Left kidney (tissue), 2 donors: Measurements from ENCODE around the gene C10orf95. TPM values are rescaled to one million over a fixed set of nuclear protein-coding genes. Genes with fewer than 3 reads are reported as not detected.
"Not testable (repeated sequence)": the region's sequence is repeated elsewhere in the genome, so short reads cannot be mapped to it uniquely, and the experiment has no call there.

Experiments
- DNase-seq: peaks from one replicate; pipeline ENCODE4 v3.0.0-alpha.2; 2013
- polyA plus RNA-seq: library from polyadenylated mRNA; unstranded; fragments of 120-200 nt; gene quantifications from one replicate; pipeline ENCODE4 v1.2.1, GENCODE V29; 2013; ENCODE audit not compliant: insufficient read length

C10orf95 gene
- polyA plus RNA-seq, 1 donor, result 1.5 TPM

DNA sequence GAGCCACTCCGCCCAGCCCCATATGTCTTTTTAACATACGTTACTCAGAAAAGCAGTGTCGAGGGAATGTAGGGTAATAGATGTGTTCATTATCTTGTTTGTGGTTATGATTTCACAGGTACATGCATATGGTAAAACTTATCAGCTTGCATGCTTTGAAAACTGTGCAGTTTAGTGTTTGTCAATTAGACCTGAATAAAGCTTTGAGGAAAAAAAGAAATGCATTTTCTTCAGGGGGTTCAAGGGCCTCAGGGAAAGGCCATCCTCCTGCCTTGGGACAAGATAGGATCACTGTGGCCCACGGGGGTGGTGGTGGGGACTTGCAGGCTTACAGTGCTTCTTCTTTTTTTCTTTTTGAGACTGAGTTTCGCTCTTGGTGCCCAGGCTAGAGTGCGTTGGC, 16.0 kb upstream of the C10orf95 start:
- DNase-seq, result no peak

DNA sequence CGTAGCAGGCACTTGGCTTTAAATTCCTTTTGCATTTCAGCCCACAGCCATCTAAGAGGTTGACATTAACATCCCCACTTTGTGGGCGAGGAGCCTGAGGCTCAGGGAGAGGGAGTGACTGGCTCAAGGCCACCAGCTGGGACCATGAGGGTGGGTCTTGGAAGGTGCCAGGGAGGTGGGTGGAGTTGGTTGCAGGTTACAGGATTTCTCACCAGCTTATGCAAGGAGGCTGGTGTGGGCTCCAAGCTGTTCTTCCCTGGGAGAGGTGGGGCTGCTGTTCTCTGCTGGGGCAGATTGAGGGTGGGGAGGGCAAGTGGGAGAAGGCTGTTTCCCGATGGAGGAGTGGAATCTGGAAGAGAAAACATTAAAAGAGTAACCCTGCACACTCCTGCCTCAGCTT, 14.1 kb upstream of the C10orf95 start:
- DNase-seq, result no peak

DNA sequence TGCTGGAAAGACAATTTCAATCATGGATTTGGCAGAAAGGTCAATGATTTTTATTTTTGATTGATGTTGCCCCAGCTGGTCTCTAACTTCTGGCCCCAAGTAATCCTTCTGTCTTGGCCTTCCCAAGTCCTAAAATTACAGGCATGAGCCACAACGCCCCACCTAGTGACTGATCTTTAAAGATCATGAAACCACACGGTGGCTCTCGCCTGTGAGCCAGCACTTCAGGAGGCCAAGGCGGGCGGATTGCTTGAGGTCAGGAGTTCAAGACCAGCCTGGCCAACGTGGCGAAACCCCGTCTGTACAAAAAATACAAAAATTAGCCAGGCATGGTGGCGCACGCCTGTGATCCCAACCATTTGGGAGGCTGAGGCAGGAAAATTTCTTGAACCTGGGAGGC, 12.6 kb upstream of the C10orf95 start:
- DNase-seq, result no peak

DNA sequence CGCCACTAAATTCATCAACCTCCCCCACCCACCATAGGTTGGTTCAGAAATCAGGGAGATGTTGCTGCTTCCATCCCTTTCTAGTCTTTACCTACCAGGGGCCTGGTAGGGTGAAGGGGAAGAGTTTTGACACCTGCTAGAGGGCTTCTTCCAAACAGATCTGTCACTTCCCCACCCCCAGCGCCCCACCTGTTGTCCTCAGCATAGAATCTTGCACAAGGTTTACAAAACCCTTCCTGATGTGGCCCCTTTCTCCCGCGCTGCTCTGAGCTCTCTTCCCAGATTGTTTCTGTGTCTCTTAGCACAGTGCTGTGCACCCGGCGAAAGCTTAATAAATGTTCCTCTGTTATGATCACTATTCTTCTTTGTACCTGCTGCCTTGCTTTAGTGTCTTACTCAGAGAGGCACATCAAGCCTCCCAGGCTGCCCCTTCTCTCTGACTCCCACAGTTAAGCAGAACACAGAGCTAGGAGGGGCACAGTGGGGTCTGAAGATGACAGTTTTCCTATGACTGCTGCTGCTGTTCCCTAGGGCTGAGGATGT, 11.2 kb upstream of the C10orf95 start:
- no peak for DNase-seq

DNA sequence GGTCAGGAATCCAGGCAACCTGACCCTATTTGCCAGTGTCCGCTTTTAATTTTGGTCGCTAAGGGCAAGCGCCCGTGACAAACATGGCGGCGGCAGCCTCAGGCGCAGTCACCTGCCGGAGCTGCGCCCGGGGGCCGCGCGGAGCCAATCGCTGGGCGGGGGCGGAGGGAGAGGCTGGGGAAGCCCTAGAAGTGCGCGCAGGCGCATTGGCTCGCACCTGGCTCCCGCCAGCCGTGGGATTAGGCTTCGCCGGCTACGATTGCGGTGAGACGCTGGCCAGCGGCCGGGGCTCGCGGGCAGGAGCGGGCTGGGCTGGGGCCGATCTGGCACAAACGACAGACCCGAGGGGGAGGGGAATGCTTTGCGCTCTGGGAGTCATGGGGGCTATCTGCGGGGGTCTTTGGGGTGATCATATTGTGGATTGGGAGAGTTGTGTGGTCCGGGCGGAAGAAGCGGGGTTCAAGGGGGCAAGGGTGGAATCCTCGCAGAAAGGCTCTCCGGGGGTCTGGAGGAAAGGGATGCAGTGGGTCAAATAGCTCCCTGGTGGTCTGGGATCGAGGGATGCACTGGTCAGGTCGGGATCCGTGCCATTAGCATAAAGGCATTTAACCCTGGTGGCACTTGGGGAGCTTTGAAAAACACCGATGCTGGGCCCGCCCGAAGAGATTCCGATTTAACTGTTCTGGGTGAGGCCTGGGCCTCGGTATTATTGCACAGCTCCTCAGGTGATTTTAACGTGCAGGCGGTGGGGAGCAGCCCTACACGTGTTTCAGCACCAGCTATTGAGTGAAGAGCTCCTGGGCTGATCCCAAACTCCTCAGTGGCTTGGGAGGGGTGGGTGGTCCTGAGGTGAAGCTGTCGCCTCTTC, 10.1 kb upstream of the C10orf95 start:
- peak; percentile 89 for DNase-seq

DNA sequence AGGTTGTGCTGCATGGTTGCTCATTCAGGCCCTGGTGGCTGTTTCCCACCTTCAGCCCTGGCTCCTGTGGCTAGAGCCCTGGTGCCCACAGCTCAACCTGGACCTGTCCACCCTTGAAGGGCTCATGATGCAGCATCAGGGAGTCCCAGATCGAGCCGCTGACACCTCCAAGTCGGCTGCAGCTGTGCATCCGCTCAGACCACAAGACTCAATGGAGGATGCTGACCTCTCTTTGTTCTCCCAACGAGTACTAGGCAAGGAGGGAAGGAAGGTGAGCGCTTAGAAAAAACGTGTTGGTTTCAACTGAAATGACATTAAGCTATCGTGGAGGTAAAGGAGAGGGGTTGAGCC, 9.5 kb upstream of the C10orf95 start:
- DNase-seq, result no peak

DNA sequence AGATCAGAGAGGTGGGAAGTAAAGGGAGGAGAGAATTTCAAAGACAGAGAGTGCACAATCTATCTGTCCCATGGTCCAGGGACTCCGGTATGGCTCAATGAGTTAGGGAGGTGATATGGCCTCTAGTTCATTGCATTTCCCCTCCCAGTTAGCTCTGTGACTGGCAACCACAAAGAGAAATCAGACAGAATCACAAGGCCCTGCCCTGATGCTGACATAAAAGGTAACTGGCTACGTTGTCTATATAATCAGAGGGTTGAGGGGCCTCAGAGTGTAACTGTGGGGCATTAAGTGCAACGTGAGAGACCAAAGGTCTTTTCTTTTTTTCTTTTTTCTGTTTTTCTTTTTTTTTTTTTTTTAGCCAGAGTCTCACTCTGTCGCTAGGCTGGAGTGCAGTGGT, 7.3 kb upstream of the C10orf95 start:
- no peak for DNase-seq

DNA sequence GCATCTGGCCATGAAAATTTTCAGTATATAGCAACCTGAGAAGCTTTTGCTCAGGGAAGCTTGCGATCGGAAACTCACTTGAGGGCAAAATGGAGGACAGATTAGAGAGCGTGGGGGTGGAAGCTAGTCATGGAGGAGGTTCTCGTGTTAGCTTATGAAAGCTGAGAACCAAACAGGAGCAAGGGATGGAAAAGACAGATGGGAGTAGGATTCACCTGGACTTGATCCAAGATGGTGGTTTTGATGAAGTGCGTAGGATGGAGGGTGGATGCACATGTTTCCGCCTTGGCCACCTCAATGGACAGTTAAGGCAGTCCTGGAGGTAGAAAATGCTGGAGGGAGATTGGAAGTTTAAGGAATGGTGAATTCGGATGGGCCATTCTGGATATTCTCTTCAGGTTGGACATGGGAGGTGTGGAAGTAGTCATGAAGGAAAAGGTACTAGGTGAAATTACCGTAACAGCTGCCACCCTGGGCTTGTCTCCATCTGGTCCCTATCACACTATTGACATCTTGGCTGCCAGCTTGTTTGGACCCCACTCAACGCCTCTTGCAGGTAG, 6.3 kb upstream of the C10orf95 start:
- no peak for DNase-seq

DNA sequence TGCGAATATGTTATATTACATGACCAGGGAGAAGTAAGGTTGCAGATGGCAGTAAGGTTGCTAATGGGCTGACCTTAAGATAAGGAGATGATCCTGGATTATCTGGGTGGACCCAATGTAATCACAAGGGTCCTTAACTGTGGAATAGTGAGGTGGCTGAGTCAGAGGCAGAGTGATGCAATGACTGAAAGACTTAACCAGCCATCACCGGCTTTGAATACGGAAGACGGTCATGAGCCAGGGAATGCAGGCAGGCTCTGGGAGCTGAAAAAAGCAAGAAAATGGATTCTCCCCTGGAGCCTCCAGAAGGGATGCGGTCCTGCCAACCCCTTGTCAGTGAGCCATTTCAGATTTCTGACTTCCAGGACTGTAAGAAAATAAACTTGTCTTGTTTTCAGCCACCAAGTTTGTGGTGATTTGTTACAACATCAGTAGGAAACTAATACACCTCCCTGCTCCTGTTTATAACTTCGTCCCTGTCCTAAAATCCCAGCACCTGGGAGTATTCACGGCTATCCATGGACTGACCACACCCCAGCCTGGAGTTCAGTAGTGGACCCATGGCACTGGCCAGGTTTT, 4.6 kb upstream of the C10orf95 start:
- DNase-seq, result no peak

DNA sequence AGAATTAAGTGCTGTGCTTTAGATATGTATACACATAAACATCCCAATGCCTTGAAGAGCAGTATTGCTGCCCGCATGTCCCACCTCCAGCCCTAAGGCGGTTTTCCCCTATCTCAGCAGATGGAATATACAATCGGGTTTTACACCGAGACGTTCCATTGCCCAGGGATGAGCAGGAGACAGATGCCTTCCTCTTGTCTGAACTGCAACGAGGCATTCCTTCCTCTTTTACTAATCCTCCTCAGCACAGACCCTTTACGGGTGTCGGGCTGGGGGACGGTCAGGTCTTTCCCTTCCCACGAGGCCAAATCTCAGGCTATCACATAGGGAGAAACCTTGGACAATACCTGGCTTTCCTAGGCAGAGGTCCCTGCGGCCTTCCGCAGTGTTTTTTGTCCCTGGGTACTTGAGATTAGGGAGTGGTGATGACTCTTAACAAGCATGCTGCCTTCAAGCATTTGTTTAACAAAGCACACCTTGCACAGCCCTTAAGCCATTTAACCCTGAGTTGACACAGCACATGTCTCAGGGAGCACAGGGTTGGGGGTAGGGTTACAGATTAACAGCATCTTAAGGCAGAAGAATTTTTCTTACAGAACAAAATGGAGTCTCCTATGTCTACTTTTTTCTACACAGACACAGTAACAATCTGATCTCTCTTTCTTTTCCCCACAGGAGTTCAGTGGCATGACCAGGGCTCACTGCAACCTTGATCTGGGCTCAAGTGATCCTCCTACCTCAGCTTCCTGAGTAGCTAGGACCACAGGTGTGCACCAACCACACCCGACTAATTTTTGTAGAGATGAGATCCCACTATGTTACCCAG, 3.5 kb upstream of the C10orf95 start:
- not testable (repeated sequence) for DNase-seq

DNA sequence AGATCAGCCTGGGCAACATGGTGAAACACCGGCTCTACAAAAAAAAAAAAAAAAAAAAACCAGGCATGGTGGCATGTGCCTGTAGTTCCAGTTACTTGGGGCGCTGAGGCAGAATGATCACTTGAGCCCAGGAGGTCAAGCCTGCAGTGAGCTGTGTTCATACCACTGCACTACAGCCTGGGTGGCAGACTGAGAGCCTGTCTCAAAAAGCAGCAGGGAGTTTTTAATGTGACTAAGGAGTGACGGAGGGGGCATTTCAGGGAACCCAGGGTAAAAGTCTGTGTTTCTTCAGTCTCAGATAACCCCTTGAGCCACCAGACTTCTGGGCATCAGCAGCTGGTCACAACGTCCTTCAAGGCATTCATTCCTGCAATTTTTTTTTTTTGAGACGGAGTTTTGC, 2.2 kb upstream of the C10orf95 start:
- DNase-seq, result no peak

DNA sequence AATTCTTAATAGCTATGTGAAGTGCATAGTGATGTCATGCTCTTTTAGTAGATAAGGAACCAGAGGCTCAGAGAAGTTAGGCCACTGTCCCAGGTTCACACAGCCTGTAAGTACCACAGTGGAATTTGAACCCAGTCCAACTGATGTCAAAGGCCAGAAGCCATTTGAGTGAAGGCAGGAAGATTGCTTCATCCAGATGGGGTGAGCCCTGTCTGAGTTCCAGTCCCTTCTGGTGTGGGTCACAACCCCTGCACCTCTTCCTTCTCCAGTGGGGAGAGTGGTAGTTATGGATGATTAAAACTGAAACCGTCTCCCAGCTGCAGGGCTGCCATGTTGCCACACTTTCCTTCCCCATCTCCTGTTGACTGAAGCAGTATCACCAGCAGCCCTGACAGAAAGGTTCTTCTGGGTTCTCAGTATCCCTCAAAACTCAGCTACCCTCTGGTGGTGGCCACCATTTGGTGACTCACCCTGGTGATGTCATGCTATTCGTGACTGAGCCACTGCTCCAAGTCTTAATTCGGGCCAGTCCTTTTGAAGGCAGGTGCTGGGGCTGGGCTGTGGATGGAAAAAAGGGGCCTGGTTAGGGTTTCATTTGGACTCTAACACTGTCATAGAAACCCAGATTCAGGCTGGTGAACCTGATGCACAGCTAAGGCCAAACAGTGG, 1.5 kb upstream of the C10orf95 start:
- DNase-seq, result no peak

DNA sequence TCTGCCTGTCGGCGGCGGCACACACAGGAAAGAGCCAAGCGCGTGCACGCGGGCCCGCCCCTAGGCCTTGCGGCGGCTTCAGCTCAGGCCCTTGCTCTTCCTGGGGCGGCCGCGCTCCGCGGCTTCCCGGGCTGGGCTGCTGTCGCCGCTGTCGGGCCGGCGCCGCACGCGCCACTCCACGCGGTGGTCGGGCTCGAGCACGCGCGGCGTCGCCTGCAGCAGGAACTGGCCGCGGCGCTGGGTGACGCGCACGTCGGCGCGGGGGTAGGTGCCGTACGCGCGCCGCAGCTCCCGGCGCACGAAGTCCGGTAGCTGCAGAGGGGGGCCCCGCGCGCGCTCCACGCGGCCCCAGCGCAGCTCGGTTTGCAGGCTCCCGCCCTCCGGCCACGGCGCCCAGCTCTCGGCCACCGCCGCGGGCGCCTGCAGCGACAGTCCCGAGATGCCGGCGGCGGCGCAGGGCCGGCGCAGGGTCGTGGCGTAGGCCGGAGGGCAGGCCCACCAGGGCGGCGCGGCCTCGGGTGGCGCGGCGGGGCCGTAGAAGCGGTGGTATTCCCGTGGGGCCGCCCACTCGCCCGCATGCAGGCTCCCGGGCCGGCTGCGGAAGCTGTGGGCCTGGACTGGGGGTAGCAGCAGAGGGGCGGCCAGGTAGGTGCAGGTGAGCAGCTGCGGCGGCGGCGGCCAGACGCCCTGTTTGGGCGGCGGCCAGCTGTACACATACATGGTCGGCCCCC, 804 bp downstream of the C10orf95 start:
- peak; percentile 71 for DNase-seq

DNA sequence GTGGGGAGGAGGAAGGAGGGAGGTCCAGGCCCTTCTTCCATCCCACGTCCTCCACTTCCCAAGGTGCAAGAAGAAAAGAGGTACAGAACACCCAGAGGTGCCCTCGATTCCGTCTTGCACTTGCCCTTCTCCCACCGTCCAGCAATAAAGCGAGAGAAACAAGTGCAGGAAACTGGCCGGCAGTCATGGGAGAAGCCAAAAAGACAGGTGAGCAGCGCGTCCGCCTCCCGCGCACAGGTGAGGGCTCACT, 1.3 kb downstream of the C10orf95 start:
- DNase-seq, result no peak

DNA sequence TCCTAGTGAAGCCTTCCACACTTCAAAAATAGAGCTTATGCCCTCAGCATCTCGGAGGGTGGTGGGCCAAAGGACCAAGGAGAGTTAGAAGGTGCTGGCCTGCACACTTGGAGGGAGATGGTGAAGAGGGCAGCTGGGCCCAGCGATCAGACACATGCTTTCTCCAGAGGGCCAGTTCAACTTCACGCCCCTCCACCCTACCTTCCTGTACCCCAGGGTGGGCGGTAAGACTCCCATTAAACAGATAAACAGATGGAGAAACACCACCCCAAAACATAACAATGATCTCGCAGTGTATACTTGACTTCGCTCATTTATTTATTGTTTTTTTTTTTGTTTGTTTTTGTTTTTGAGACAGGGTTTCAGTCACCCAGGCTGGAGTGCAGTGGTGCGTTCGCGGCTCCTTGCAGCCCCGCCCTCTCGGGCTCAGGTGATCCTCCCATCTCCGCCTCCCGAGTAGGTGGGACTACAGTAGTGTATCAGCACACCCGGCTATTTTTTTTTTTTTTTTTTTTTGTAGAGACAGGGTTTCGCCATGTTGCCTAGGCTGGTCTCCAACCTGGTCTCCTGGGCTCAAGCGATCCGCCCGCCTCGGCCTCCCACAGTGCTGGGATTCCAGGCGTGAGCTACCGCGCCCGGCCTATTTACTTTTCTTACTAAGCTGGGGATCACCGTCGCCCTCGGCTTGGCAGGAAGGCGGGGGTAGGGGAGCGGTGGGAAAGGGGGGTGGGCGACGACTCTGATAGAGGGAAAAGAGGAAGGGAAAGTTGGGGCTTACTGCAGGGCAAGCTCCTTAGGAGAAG, 1.8 kb downstream of the C10orf95 start:
- DNase-seq, result peak; percentile 72

DNA sequence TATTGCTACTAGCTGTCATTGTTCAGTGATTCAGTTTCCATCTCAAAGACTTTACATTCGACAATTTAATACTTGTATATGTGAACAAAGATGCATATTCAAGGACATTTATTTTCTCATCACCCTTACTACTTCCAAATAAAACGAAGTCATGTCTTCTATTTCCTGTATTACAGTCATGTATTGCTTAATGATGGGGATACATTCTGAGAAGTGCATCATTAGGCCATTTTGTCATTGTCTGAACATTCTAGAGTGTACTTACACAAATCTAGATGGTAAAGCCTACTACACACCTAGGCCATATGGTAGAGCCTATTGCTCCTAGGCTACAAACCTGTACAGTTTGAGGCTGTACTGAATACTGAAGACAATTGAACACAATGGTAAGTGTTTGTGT, 6.5 kb downstream of the C10orf95 start:
- DNase-seq, result no peak

DNA sequence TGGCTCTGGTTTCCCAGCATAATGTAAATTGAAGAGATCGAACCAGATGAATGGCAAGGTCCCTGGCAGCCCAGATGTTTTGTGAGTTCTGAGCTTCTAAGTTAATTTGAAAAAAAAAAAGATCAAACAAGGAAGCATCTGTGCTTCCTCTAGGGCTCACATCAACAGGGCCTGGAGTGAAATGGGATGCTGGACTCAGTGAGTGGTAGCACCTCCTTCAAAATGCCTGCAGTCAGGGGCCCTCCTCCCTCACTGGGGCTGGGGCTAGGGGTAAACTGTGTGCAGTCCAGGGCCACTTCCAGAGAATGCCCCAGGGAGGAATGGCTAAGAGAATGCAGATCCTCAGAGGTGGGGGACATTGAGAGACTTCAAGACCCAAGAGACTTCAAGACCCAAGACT, 13.0 kb downstream of the C10orf95 start:
- no peak for DNase-seq

DNA sequence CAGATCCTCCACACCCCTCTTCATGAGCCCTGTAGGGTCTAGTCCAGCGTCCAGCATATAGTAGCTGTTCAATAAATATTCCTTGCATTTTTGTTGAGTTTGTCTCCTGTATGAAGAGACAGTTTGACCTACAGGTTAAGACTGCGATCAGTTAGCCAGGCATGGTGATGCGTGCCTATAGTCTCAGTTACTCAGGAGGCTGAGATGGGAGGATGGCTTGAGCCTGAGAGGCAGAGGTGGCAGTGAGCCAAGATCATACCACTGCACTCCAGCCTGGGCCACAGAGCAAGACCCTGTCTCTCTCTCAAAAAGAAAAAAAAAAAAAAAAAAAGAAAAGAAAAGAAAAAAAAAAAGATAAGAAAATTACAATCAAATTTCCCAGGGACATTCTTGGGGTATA, 13.8 kb downstream of the C10orf95 start:
- DNase-seq, result no peak

DNA sequence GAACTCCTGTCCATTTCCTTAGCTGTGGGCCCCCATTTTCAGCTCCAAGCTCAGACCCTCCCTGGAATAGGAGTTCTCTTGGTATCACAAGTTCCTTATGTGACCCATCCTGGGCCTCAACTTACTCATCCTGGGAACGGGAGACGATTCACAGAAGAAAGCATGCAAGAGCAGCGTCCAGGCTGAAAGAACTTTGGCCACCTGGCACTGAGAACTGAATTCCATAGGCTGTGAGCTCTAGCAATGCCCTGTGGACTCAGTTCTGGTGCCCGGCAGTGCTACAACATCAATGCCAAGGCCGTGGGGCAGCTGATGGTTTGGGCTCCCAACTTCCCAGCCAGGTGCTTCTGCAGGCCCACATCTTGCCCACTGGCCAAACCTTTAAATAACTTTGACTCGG, 15.0 kb downstream of the C10orf95 start:
- DNase-seq, result no peak

DNA sequence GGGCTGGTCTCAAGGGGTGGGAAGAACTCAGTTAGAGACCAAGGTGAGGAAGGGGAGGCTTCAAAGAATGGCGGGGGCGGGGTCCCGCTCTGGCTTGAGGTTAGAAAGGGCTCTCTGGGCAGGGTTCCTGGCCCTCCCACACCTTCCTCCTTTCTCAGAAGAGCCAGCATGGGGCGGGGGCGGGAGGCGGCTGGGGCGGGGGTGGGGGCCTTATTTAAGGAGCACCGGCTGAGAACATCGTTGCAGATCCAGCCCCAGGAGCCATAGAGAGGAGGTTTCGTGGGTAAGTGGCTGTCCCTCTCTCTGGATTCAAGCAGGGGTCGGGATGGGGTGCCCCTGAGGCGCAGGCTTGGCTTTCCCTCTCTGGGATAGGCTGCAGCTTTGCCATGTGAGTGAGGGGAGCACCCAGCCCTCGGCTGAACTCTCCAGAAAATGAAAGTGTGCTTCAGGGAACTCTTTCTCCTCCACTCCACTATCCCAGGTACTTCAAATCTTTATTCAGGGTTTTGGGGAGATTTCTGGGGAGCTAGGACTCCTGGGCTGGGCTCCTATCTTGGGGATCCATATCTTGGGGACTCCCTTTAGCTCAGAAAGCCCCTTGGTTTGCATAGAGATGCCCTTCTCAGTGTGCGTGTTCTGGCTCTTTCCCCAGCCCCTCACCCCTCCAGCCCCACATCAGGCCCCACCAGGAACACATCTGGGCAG, 15.7 kb downstream of the C10orf95 start:
- DNase-seq, result no peak
